LNCaP clone FGC (cell line): ENCODE measurements around the gene KANSL1.
A peak's percentile ranks its signal among the peaks of the same experiment; 100 is the strongest.
"Not testable (repeated sequence)": the region's sequence is repeated elsewhere in the genome, so short reads cannot be mapped to it uniquely, and the experiment has no call there.

Experiments used
- DNase-seq: peaks from one replicate; pipeline ENCODE4 v3.0.0-alpha.2; 2011; ENCODE audit warnings: low read depth
- H3K4me3 ChIP-seq: 2 replicates; pipeline ENCODE4 v1.5.1; 2011; ENCODE audit warnings: mild to moderate bottlenecking, low read depth, low read length, control low read depth
- CTCF ChIP-seq: IDR thresholded peaks from 2 replicates; pipeline ENCODE4 v1.5.1; 2012; ENCODE audit warnings: mild to moderate bottlenecking; ENCODE audit not compliant: control insufficient read depth, insufficient read depth; ENCODE audit errors: extremely low read depth

Gene KANSL1

DNA sequence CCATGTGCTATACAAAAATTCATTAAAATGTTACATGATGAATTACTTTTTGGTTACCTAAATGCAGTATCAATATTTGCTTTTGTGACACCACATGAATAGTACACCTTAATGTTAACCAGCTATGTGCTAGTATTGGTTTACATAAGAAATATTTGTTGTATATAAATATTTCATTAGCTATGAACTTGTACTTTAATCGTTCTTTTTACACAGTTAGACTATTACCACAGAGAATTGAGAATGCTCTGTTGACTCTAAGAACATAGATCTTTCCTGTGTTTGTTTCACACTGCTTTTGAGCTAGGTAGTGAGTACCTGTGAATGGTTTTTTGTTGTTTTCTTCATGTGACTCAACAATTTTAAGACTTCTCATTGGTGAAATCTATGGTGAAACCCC is 93.4 kb downstream of the KANSL1 start:
- TF ChIP-seq CTCF: no peak
- peak; percentile 45 for DNase-seq
- no peak overlapping the region for H3K4me3 ChIP-seq

DNA sequence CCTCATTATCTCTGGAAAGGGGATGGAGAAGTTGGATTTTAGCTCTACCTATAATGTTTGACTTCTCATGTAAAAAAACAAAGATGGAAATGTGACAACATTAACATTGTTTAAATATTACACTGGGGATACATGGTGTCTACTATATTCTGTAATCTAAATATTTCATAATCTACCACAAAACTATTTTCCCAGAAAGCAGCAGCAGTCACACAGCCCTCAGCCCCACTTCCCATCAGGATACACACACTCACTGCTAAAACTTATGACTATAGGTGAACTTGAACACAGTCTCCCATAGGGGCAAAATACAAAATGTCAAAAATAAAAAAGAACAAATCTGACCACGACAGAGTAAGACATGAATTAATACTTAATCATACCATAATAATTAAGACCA is 95.7 kb downstream of the KANSL1 start:
- H3K4me3 ChIP-seq: no peak overlapping the region
- no peak for TF ChIP-seq CTCF
- no peak for DNase-seq

GRCh38 chr17:46092991-46093390 is 100.2 kb downstream of the KANSL1 start:
- H3K4me3 ChIP-seq: no peak overlapping the region
- TF ChIP-seq CTCF: no peak
- no peak for DNase-seq

GRCh38 chr17:46090871-46091270 is 102.4 kb downstream of the KANSL1 start:
- no peak for DNase-seq
- no peak for TF ChIP-seq CTCF
- no peak overlapping the region for H3K4me3 ChIP-seq

- no peak overlapping the region for H3K4me3 ChIP-seq
- DNase-seq: no peak
- no peak for TF ChIP-seq CTCF
These were observed 103.8 kb downstream of the KANSL1 start for GRCh38 chr17:46089389-46089965.

GRCh38 chr17:46088595-46088994 is 104.6 kb downstream of the KANSL1 start:
- no peak for TF ChIP-seq CTCF
- no peak overlapping the region for H3K4me3 ChIP-seq
- DNase-seq: no peak

- DNase-seq, H3K4me3 ChIP-seq: not testable (repeated sequence)
These were observed 105.4 kb downstream of the KANSL1 start for GRCh38 chr17:46087871-46088270.

DNA sequence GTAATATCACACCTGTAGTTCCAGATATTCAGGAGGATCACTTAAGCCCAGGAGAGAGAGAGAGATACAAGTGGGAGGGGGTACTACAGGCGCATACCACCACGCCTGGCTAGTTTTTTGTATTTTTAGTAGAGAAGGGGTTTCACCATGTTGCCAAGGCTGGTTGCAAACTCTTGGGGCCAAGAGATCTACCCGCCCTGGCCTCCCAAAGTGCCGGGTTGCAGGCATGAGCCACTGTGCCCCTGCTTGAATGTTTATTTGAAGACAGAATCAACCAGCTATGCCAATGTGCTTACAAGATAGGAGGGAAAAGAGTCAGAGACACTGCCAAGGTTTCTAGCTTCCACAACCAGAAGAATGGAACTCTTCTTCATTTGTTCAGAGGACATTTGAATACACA is 106.4 kb downstream of the KANSL1 start:
- TF ChIP-seq CTCF: no peak
- no peak overlapping the region for H3K4me3 ChIP-seq
- DNase-seq: no peak
